Kidney (tissue), 14 donors: Measurements from ENCODE around the gene KLHL29. TPM values are rescaled to one million over a fixed set of nuclear protein-coding genes. Genes with fewer than 3 reads are reported as not detected.

ENCODE experiments used
- DNase-seq, 5 donors: peaks; one replicate each; pipeline ENCODE4 v3.0.0-alpha.2; 2013 to 2020
- FAIRE-seq: peaks from 2 replicates; lab custom pipeline; 2012; peaks lifted over from hg19 to GRCh38; lab: Jason Lieb, UNC
- H3K27ac ChIP-seq, 2 donors: one replicate each; pipeline ENCODE4 v1.7.0; 2013; ENCODE audit warnings: low read depth in 2 of 2, low read length in 2 of 2, inconsistent platforms in 1 of 2
- H3K27me3 ChIP-seq: one replicate; pipeline ENCODE4 v1.7.1; 2013; ENCODE audit warnings: low read length, inconsistent platforms; ENCODE audit not compliant: control insufficient read depth, insufficient read depth
- H3K36me3 ChIP-seq, 3 donors: one replicate each; pipeline versions ENCODE4 v1.7.0 to v1.7.1; 2013; ENCODE audit warnings: low read length in 3 of 3, control low read depth in 1 of 3, inconsistent platforms in 1 of 3; ENCODE audit not compliant: insufficient read depth in 3 of 3, control insufficient read depth in 2 of 3
- H3K4me1 ChIP-seq, 3 donors: one replicate each; pipeline versions ENCODE4 v1.7.0 to v1.7.1; 2013; ENCODE audit warnings: low read length in 3 of 3, inconsistent platforms in 1 of 3, low read depth in 1 of 3; ENCODE audit not compliant: control insufficient read depth in 2 of 3, insufficient read depth in 2 of 3
- H3K4me3 ChIP-seq, 3 donors: one replicate each; pipeline versions ENCODE4 v1.7.0 to v1.8.1; 2013; ENCODE audit warnings: low read length in 3 of 3, control low read depth in 1 of 3, inconsistent platforms in 1 of 3
- H3K9ac ChIP-seq, 3 donors: one replicate each; pipeline versions ENCODE4 v1.7.0 to v1.7.1; 2013; ENCODE audit warnings: low read length in 3 of 3, control low read depth in 1 of 3, inconsistent platforms in 1 of 3
- H3K9me3 ChIP-seq, 3 donors: one replicate each; pipeline versions ENCODE4 v1.7.0 to v1.7.1; 2013; ENCODE audit warnings: low read length in 3 of 3, control low read depth in 1 of 3, inconsistent platforms in 1 of 3; ENCODE audit not compliant: control insufficient read depth in 2 of 3, insufficient read depth in 1 of 3
- intact Hi-C: fragments of 100-400 bp; cut with DNase I; formaldehyde crosslinking; loops from one replicate; pipeline ENCODE4 v1.11.1; 2022
- polyA plus RNA-seq: library from polyadenylated mRNA; stranded (reverse); fragments of 350-450 nt; fragmentation: Illumina TruSeq; extraction: RNeasy Lipid Tissue Mini Kit (QIAGEN cat#74804); gene quantifications from one replicate; pipeline ENCODE4 v1.2.3, GENCODE V29; 2014; ENCODE audit warnings: low read depth, low replicate concordance; ENCODE audit not compliant: insufficient read depth
- total RNA-seq: library from RNA; stranded (reverse); fragmentation: NEBNext Ultra II Directional; extraction: Animal tissue kit (Norgen Biotek cat#: 25700); gene quantifications from one replicate; pipeline ENCODE4 v1.2.1, GENCODE V29; 2021
- TF ChIP-seq, protein P1 (sequence below): IDR thresholded peaks from 3 replicates; pipeline ENCODE4 v1.5.1; 2012; ENCODE audit warnings: mild to moderate bottlenecking, moderate library complexity, borderline replicate concordance; ENCODE audit not compliant: insufficient read depth; ENCODE audit errors: extremely low read depth
- donor health status: control.
- donor health status: control.
- donor health status: control.
- donor health status: control.
- donor health status: control.
- donor health status: DM: yes; HTN: yes; CAD: no.
- donor health status: Normal renal cell carcinoma (clear cell type).

KLHL29 gene
- total and polyA plus RNA-seq, 2 donors from 2014 or later = 1.5 to 10.5 TPM

DNA sequence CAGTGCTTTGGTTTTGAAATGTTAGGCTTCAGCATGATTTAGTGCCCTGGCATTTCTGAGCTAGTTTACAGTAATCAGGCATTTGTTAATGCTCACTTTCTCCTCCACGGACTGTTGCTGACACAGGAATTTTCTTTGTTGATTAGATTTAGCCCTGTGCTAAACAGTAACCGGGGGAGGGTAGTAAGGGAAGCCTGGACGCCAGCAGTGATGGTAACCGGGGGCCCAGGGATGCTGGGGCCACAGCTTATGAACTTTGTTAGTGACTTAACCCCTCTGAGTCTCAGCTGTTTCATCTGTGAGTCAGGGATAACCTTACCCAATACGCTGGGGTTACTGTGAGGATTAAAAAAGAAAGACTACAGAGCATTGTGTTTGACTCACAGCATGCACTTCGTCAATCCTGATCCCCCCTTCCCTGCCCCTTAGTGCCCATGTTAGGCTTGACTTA lies 33.5 kb downstream of the KLHL29 start:
- FAIRE-seq (no peak), DNase-seq (peak in 3 of 5 donors; percentile 64 to 88 (median 83))
- Histone ChIP-seq H3K27ac (no peak overlapping the region), H3K9ac (no peak overlapping the region), H3K4me3 (no peak overlapping the region), H3K4me1 (peaks cover 4 to 5% (median 5%) of the 10 kb centered on the region in 3 donors), H3K27me3 (no peaks in the 10 kb centered on the region), H3K9me3 (no peaks in the 10 kb centered on the region), H3K36me3 (no peaks in the 10 kb centered on the region)
- TF ChIP-seq, protein P1, sequence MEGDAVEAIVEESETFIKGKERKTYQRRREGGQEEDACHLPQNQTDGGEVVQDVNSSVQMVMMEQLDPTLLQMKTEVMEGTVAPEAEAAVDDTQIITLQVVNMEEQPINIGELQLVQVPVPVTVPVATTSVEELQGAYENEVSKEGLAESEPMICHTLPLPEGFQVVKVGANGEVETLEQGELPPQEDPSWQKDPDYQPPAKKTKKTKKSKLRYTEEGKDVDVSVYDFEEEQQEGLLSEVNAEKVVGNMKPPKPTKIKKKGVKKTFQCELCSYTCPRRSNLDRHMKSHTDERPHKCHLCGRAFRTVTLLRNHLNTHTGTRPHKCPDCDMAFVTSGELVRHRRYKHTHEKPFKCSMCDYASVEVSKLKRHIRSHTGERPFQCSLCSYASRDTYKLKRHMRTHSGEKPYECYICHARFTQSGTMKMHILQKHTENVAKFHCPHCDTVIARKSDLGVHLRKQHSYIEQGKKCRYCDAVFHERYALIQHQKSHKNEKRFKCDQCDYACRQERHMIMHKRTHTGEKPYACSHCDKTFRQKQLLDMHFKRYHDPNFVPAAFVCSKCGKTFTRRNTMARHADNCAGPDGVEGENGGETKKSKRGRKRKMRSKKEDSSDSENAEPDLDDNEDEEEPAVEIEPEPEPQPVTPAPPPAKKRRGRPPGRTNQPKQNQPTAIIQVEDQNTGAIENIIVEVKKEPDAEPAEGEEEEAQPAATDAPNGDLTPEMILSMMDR = no peak
- intact Hi-C loops = no loop called here

DNA sequence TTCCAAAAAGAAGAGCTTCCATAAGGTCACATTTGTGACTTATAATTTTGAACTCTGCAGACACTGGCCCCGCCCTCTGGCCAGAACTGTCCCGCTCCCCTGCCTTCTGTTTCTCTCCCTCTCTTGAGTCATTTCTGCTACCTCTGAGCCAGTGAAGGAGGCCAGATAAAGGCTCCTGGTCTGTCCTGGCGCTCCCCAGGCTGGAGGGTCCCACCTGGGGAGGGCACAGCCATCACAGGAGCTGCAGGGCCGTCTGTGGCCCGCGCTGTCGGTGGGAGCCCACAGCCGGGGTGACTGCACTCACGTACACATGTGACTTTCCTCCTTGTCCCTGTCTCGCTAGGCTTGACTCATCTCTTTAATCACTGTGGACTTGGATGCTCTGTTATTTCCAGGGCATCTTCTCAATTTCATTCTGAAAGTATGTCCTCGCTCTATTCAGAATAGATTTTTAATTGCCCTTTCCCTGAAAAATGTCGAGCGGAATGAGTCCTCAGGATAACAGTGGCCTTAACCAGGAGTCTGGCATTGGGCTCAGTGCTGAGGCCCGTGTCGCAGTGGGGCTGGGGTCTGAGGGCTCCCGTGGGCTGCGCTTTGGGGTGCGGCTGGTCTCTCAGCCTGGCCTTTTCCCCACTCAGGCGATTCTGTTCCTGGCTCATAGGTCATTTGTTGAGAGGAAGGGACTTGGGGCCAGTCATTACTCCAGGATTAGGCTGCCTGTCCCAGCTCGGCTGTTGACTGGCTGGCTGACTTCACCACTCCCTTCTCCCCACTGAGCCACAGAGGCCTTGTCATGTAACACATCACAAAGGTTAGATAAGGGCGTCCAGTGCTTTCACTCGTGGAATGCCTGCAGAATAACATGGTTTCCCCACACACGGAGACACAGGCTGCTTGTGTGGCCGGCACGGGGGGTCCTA lies 34.5 kb downstream of the KLHL29 start:
- no peak for DNase-seq
- Histone ChIP-seq H3K27ac (no peak overlapping the region), H3K4me1 (peaks cover 5 to 8% (median 7%) of the 10 kb centered on the region in 3 donors)

GRCh38 chr2:23420091-23420839 lies 35.3 kb downstream of the KLHL29 start:
- Histone ChIP-seq H3K27ac (no peak overlapping the region), H3K36me3 (no peaks in the 10 kb centered on the region), H3K9ac (no peak overlapping the region), H3K4me1 (peaks cover 5 to 8% (median 7%) of the 10 kb centered on the region in 3 donors), H3K27me3 (no peaks in the 10 kb centered on the region), H3K4me3 (no peak overlapping the region), H3K9me3 (no peaks in the 10 kb centered on the region)
- TF ChIP-seq, protein P1 = no peak
- intact Hi-C loops = no loop called here
- FAIRE-seq = no peak
- DNase-seq = no peak

More for the DNA sequence above, 34.5 kb downstream of the KLHL29 start:
- H3K36me3 ChIP-seq = no peaks in the 10 kb centered on the region
- FAIRE-seq = no peak
- H3K4me3 ChIP-seq = no peak overlapping the region
- no peaks in the 10 kb centered on the region for H3K27me3 ChIP-seq
- intact Hi-C loops = no loop called here
- H3K9ac ChIP-seq = no peak overlapping the region
- H3K9me3 ChIP-seq = no peaks in the 10 kb centered on the region
- TF ChIP-seq, protein P1 = no peak
